GOT3 (cell line): ENCODE measurements around the gene AZGP1.
"Not testable (repeated sequence)": the region's sequence is repeated elsewhere in the genome, so short reads cannot be mapped to it uniquely, and the experiment has no call there.

Experiments
- DNase-seq: peaks from one replicate; lab custom pipeline; 2025; ENCODE audit warnings: mixed read lengths; lab: John Stamatoyannopoulos, UW

The AZGP1 gene

GRCh38 chr7:99950819-99951218 lies 25.0 kb downstream of the AZGP1 start:
- not testable (repeated sequence) for DNase-seq

DNA sequence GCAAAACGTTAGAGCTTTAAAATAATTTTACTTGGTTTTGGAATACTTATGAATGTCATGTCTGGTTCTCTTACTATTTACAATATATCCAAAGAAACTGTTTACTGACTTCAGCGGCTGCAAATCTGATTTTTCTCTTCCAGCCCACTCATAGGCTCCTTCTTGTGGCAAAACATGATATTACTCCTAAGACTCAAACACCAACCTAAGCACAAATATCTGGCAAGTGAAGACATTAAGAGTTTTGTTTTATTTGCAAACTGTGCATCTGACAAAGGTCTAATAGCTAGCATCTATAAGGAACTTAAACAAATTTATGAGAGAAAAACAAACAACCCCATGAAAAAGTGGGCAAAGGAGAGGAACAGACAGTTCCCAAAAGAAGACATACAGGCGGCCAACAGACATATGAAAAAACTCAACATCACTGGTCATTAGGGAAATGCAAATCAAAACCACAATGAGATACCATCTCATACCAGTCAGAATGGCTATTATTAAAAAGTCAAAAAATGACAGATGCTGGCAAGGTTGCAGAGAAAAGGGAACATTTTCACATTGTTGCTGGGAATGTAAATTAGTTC lies 26.1 kb downstream of the AZGP1 start:
- DNase-seq = no peak

DNA sequence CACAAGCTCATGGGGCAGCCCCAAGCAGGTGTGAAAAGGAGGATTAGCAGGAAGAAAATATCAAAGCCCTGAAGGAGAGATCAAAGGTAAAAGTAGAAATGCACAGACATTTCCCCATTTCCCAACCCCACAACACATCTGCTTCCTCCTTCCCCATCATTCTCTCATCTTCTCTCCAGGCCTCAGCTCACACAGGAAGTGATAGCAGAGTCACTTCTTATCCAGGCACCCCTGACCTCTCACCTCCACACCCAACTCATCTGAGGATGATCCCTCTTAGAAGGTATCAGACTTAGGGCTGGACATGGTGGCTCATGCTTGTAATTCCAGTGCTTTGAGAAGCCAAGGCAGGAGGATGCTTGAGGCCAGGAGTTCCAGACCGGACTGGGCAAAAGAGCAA lies 28.2 kb downstream of the AZGP1 start:
- DNase-seq = no peak

- no peak for DNase-seq
Observed at GRCh38 chr7:99944497-99945070, 31.2 kb downstream of the AZGP1 start.

GRCh38 chr7:99943641-99944496 lies 32.0 kb downstream of the AZGP1 start:
- DNase-seq = no peak

DNA sequence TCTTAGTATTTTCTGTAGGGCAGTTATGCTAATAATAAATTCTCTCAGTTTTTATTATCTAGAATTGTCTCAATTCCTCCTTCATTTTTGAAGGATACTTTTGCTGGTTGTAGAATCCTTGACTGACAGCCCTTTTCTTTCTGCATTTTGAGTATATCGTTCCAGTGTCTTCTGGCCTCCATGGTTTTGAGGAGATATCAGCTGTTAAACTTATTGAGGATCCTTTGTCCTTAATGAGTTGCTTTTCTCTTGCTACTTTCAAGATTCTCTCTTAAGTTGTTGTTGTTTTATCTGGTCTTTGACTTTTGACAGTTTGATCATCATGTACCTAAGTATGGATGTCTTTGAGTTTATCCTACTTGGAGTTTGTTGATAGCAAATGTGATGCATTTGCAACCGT lies 37.5 kb downstream of the AZGP1 start:
- DNase-seq = no peak

GRCh38 chr7:99935009-99935408 lies 40.8 kb downstream of the AZGP1 start:
- not testable (repeated sequence) for DNase-seq

- no peak for DNase-seq
Observed at GRCh38 chr7:99930376-99930775, 45.5 kb downstream of the AZGP1 start.

DNA sequence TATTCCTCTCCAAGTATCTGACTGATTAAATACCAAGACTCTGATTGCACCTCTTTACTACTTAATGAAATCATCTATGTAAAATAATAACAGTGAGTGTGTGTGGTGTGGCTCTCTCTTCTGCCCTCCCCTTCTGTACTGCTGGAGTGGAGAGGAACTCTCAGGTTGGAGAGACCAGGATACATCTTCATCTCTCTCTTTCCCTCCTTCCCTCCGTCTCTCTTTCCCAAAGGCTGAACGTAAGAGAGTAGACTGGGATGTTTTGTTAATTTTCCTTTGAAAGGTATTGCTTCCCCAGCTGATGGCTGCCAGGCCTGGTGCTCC lies 46.1 kb downstream of the AZGP1 start:
- no peak for DNase-seq

DNA sequence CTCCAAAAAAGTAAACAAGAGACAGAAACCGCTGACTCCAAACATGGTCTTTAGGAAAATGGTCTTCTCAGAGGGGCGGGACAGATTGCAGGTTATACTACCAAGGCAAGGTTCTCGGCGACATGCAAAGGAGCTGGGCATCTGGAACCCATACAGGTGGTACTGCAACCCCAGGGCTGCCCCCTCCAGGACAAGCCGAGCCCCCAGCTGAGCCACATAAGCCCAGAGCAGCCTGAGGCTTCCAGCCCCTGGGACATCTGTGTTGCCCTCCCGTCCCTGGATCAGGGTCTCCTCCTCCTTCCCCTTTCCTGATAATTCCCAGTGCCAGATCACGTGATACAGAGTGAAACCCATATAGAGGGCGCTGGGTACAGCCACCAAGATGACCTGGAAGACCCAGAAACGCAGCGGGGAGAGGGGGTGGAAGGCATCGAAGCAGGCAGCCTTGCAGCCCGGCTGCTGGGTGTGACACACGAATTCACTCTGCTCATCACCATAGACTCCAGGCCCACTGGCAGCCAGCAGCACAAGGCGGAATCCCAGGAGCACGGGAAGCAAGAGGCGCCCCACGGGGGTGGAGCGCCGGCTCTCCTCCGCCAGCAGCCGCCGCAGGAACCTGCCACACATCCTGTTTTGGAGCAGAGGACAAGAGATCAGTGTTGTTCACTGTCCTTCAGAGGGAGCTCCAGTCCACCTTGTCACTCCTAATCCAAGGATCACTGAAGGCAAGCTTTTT lies 46.7 kb downstream of the AZGP1 start, which contains the start of gene GJC3:
TSS of gene GJC3 (minus strand) at position 627 of the 736 bp plus-strand sequence. CDS start at position 627, 0 bp downstream.
- DNase-seq = no peak

- no peak for DNase-seq
Observed at GRCh38 chr7:99928188-99928587, 47.6 kb downstream of the AZGP1 start.

DNA sequence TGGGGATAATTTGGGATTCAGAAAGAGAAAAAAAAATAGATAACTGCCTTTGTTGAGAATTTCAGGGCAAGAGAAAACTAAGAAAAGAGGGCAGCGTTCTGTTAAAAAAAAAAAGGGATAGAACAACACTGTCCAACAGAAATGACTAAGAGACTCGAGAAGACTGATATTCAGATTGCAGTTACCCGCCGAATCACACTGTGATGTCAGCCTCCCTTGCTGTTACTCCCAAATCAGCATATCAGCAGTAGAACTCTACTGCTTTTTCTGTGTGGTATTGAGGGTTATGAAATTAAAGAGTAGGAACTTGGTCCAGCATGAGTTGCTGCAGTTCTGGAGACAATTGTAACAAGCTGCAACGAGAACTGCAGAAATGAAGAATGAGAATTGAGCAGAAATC lies 48.3 kb downstream of the AZGP1 start:
- no peak for DNase-seq

GRCh38 chr7:99926321-99926720 lies 49.5 kb downstream of the AZGP1 start:
- DNase-seq = no peak

DNA sequence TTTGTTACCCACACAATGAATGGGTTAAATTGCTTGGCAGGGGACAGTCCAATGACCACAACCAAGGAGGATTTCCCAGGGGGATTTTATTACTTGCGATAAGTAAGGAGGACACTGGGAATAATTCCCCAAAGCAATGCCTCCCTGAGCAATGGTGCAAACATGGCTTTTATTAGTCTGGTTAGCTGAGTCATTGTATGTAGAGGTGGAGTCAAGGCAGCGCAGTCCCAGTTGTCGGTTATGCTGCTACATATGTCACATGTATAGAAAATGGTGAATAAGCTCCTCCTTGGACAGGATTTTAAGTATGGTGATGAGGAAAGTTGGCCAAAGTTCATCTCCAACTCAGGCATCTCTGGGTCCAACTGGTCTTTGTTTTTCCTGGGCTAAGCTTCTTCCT lies 52.6 kb downstream of the AZGP1 start:
- DNase-seq = no peak

GRCh38 chr7:99920149-99920548 lies 55.7 kb downstream of the AZGP1 start:
- DNase-seq = no peak

DNA sequence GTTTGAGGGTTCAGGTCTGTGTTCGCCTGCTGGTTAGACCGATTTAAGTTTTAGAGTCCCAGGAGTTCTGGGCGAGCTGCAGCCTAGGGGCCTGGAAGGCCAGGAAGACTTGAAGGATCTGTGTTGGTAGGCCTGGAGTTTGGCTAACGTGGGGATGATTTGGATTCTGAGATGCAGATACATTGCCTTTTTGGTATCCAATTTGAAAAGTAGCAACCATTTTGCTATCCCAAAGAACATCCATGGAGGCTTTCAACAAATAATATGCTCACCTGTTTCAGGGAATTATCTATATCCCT lies 56.1 kb downstream of the AZGP1 start:
- DNase-seq = no peak

- DNase-seq = peak; percentile 68
Observed at GRCh38 chr7:99918959-99919813, 56.6 kb downstream of the AZGP1 start, which contains the start of gene TRIM4. TRIM4 (minus strand) TSS chr7:99919530; CDS start chr7:99919401, 129 bp downstream.
